Hepatocyte (in vitro differentiated cells): Measurements from ENCODE around the gene KIAA0753. TPM values are rescaled to one million over a fixed set of nuclear protein-coding genes. Genes with fewer than 3 reads are reported as not detected.

Experiments used
- DNase-seq: peaks from one replicate; pipeline ENCODE4 v3.0.0-alpha.2; 2016; ENCODE audit warnings: low spot score
- H2AFZ ChIP-seq: fragments of 200-600 bp; sonication (generic); 2 replicates; pipeline ENCODE4 v1.6.0; 2016; ENCODE audit warnings: antibody characterized with exemption, mild to moderate bottlenecking
- H3K27ac ChIP-seq: fragments of 200-600 bp; sonication (generic); 2 replicates; pipeline ENCODE4 v1.5.1; 2016; ENCODE audit warnings: mild to moderate bottlenecking
- H3K27me3 ChIP-seq: fragments of 200-600 bp; sonication (generic); 2 replicates; pipeline ENCODE4 v1.6.1; 2016
- H3K36me3 ChIP-seq: fragments of 200-600 bp; sonication (generic); replicated peaks from 2 replicates; pipeline ENCODE4 v1.5.1; 2016; ENCODE audit warnings: low read depth; ENCODE audit not compliant: insufficient read depth
- H3K4me1 ChIP-seq: fragments of 200-600 bp; sonication (generic); 2 replicates; pipeline ENCODE4 v1.5.1; 2016; ENCODE audit warnings: mild to moderate bottlenecking, moderate library complexity; ENCODE audit not compliant: insufficient read depth
- H3K4me2 ChIP-seq: fragments of 200-600 bp; sonication (generic); 2 replicates; pipeline ENCODE4 v1.6.0; 2016
- H3K4me3 ChIP-seq: fragments of 200-600 bp; sonication (generic); 2 replicates; pipeline ENCODE4 v1.5.1; 2016; ENCODE audit warnings: mild to moderate bottlenecking
- H3K79me2 ChIP-seq: fragments of 200-600 bp; sonication (generic); 2 replicates; pipeline ENCODE4 v1.6.0; 2017; ENCODE audit warnings: mild to moderate bottlenecking
- H3K9me2 ChIP-seq: fragments of 200-600 bp; sonication (generic); replicated peaks from 2 replicates; pipeline ENCODE4 v1.6.0; 2017; ENCODE audit warnings: mild to moderate bottlenecking; ENCODE audit not compliant: insufficient read depth
- H3K9me3 ChIP-seq: fragments of 200-600 bp; sonication (generic); 2 replicates; pipeline ENCODE4 v1.5.1; 2016; ENCODE audit warnings: low read depth, mild to moderate bottlenecking
- H4K20me1 ChIP-seq: fragments of 200-600 bp; sonication (generic); 2 replicates; pipeline ENCODE4 v1.6.0; 2016; ENCODE audit warnings: mild to moderate bottlenecking; ENCODE audit not compliant: insufficient read depth, poor library complexity, severe bottlenecking
- CTCF ChIP-seq: fragments of 200-600 bp; sonication (generic); IDR thresholded peaks from 2 replicates; pipeline ENCODE4 v1.5.1; 2016; ENCODE audit warnings: antibody characterized with exemption, mild to moderate bottlenecking; ENCODE audit not compliant: poor library complexity
- EZH2 ChIP-seq: fragments of 200-600 bp; sonication (generic); IDR thresholded peaks from 2 replicates; pipeline ENCODE4 v1.6.1; 2016; ENCODE audit warnings: antibody characterized with exemption, mild to moderate bottlenecking, borderline replicate concordance
- EZH2phosphoT487 ChIP-seq: fragments of 200-600 bp; sonication (generic); IDR thresholded peaks from one replicate; pipeline ENCODE4 v1.6.1; 2018; ENCODE audit warnings: antibody characterized with exemption, mild to moderate bottlenecking, low read depth, moderate library complexity; ENCODE audit not compliant: unreplicated experiment, severe bottlenecking
- WGBS: methylation state at CpG from one replicate; pipeline ENCODE4 v1.1.6; 2016; ENCODE audit warnings: low lambda C conversion rate; ENCODE audit errors: missing lambda C conversion rate; 5-methylcytosine and 5-hydroxymethylcytosine counted together
- polyA plus RNA-seq: library from polyadenylated mRNA; unstranded; fragments of >200 nt; fragmentation: Nextera tagmentation; extraction: Ambion mirVana; gene quantifications from 2 replicates; pipeline ENCODE4 v1.2.1, GENCODE V29; 2016
- total RNA-seq: library from RNA; depleted of rRNA; stranded (reverse); fragments of >200 nt; gene quantifications from 2 replicates; pipeline ENCODE4 v1.2.3, GENCODE V29; 2014

Gene KIAA0753
- total and polyA plus RNA-seq, 2 experiments from 2014 or later: 6.0 to 12.0 TPM

- H3K27me3 ChIP-seq: no peaks in the 10 kb centered on the region
- no peak overlapping the region for H3K4me2 ChIP-seq
- H4K20me1 ChIP-seq: no peaks in the 10 kb centered on the region
- no peaks in the 10 kb centered on the region for H3K9me2 ChIP-seq
- H3K9me3 ChIP-seq: no peaks in the 10 kb centered on the region
- H3K27ac ChIP-seq: no peak overlapping the region
- DNase-seq: no peak
- no peaks in the 10 kb centered on the region for H3K36me3 ChIP-seq
- H2AFZ ChIP-seq: no peak overlapping the region
- H3K4me3 ChIP-seq: no peak overlapping the region
- 78% methylated on average over 10 of the region's 10 CpGs for WGBS
- TF ChIP-seq EZH2 (no peak), CTCF (no peak), EZH2phosphoT487 (no peak)
- no peaks in the 10 kb centered on the region for H3K4me1 ChIP-seq
- no peaks in the 10 kb centered on the region for H3K79me2 ChIP-seq
Measured at GRCh38 chr17:6536053-6536452, 104.5 kb downstream of the KIAA0753 start.

GRCh38 chr17:6534846-6535514, 105.5 kb downstream of the KIAA0753 start:
- Histone ChIP-seq H3K27ac (no peak overlapping the region), H3K9me3 (no peaks in the 10 kb centered on the region), H2AFZ (no peak overlapping the region), H3K4me2 (no peak overlapping the region), H3K27me3 (no peaks in the 10 kb centered on the region), H4K20me1 (no peaks in the 10 kb centered on the region), H3K4me1 (no peaks in the 10 kb centered on the region), H3K79me2 (no peaks in the 10 kb centered on the region), H3K36me3 (no peaks in the 10 kb centered on the region), H3K9me2 (no peaks in the 10 kb centered on the region), H3K4me3 (no peak overlapping the region)
- DNase-seq: no peak
- 86% methylated on average over 3 of the region's 3 CpGs for WGBS
- TF ChIP-seq EZH2 (no peak), CTCF (no peak), EZH2phosphoT487 (no peak)

- WGBS: 76% methylated on average over 5 of the region's 5 CpGs
- H3K79me2 ChIP-seq: no peaks in the 10 kb centered on the region
- H3K4me2 ChIP-seq: no peak overlapping the region
- H3K36me3 ChIP-seq: no peaks in the 10 kb centered on the region
- TF ChIP-seq EZH2 (no peak), EZH2phosphoT487 (no peak), CTCF (no peak)
- no peak for DNase-seq
- no peak overlapping the region for H3K4me3 ChIP-seq
- no peak overlapping the region for H3K27ac ChIP-seq
- no peaks in the 10 kb centered on the region for H3K4me1 ChIP-seq
- H4K20me1 ChIP-seq: no peaks in the 10 kb centered on the region
- H3K9me3 ChIP-seq: no peaks in the 10 kb centered on the region
- no peaks in the 10 kb centered on the region for H3K9me2 ChIP-seq
- H3K27me3 ChIP-seq: no peaks in the 10 kb centered on the region
- no peak overlapping the region for H2AFZ ChIP-seq
Measured at GRCh38 chr17:6532441-6532885, 108.0 kb downstream of the KIAA0753 start.
